K562 (cell line): ENCODE data around the gene CARMIL3. TPM values are rescaled to one million over a fixed set of nuclear protein-coding genes. Genes with fewer than 3 reads are reported as not detected.

ENCODE experiments used
- ATAC-seq: fragments of 200-7000 bp; cut with Tn5 transposase; 3 replicates; pipeline ENCODE4 v1.9.1; 2020; ENCODE audit warnings: moderate library complexity
- BruUV-seq: library from RNA; stranded (reverse); fragments of 400-500 nt; replicated peaks from 2 replicates; lab custom pipeline; 2021; lab: Mats Ljungman, UMichigan
- CTCF ChIA-PET: fragments of 300-600 bp; formaldehyde crosslinking; extraction: SDS; loops from one replicate; lab custom pipeline; 2021; ENCODE audit warnings: low intra/inter-chr PET ratio; lab: Yijun Ruan, JAX
- POLR2A ChIA-PET: fragments of 300-600, 350-650 bp; sonication (Branson Sonifier 250); formaldehyde crosslinking; extraction: SDS; loops from one replicate; lab custom pipeline; 2021; ENCODE audit warnings: antibody characterized with exemption, inconsistent platforms; lab: Yijun Ruan, JAX
- DNase-seq, 4 experiments: peaks; one replicate each; pipeline versions ENCODE4 v3.0.0 to v3.0.0-alpha.2; 2011 to 2018; ENCODE audit warnings: low spot score in 3 of 4, mixed read lengths in 3 of 4; ENCODE audit errors: extremely low read depth in 1 of 4
- FAIRE-seq: peaks from 2 replicates; lab custom pipeline; 2011; peaks lifted over from hg19 to GRCh38; lab: Jason Lieb, UNC
- H2AFZ ChIP-seq: 2 replicates; pipeline ENCODE4 v1.6.0; 2011; ENCODE audit warnings: low read depth, low read length, control low read depth, inconsistent platforms
- H3K27ac ChIP-seq: fragments of 200-600 bp; 3 replicates; pipeline ENCODE4 v1.8.0; 2011; ENCODE audit warnings: low read depth, mild to moderate bottlenecking, control low read depth, inconsistent platforms, low read length, moderate library complexity, mixed read lengths; ENCODE audit errors: extremely low read depth
- H3K27me3 ChIP-seq, 2 experiments: fragments of 300-600 bp in 1 of 2; 2 replicates in 1 of 2; 3 replicates in 1 of 2; pipeline versions ENCODE4 v1.6.0 to v1.8.0; 2011; ENCODE audit warnings: inconsistent platforms in 2 of 2, low read length in 2 of 2, mild to moderate bottlenecking in 1 of 2, mixed read lengths in 1 of 2, moderate library complexity in 1 of 2; ENCODE audit not compliant: control insufficient read depth in 2 of 2, insufficient read depth in 2 of 2
- H3K36me3 ChIP-seq: fragments of 300-600 bp; 3 replicates; pipeline ENCODE4 v1.8.0; 2011; ENCODE audit warnings: mild to moderate bottlenecking, low read length, inconsistent platforms; ENCODE audit not compliant: control insufficient read depth, insufficient read depth
- H3K4me1 ChIP-seq, 2 experiments: fragments of 200-600 bp in 1 of 2; replicated peaks in 1 of 2; 2 replicates in 1 of 2; 3 replicates in 1 of 2; pipeline versions ENCODE4 v1.5.1 to v1.8.0; 2011; ENCODE audit warnings: inconsistent platforms in 2 of 2, low read length in 2 of 2, mild to moderate bottlenecking in 1 of 2, mixed read lengths in 1 of 2, moderate library complexity in 1 of 2; ENCODE audit not compliant: control insufficient read depth in 2 of 2, insufficient read depth in 2 of 2
- H3K4me2 ChIP-seq: 2 replicates; pipeline ENCODE4 v1.6.1; 2011; ENCODE audit warnings: low read length, control low read depth, inconsistent platforms, mixed read lengths; ENCODE audit not compliant: insufficient read depth
- H3K4me3 ChIP-seq: fragments of 200-600 bp; sonication (generic), shearing (Covaris generic); 2 replicates; pipeline ENCODE4 v1.5.1; 2016; ENCODE audit warnings: control low read depth, inconsistent platforms
- H3K79me2 ChIP-seq: fragments of 200-600 bp; 3 replicates; pipeline ENCODE4 v1.8.0; 2011; ENCODE audit warnings: low read length, inconsistent platforms; ENCODE audit not compliant: control insufficient read depth, insufficient read depth
- H3K9ac ChIP-seq, 2 experiments: 2 replicates each; pipeline versions ENCODE4 v1.6.0 to v1.6.1; 2011; ENCODE audit warnings: low read depth in 2 of 2, low read length in 2 of 2, control low read depth in 1 of 2, inconsistent platforms in 1 of 2, mild to moderate bottlenecking in 1 of 2, mixed read lengths in 1 of 2; ENCODE audit not compliant: insufficient read depth in 1 of 2
- H3K9me1 ChIP-seq: one replicate; pipeline ENCODE4 v1.6.0; 2011; ENCODE audit warnings: inconsistent platforms, mild to moderate bottlenecking, low read length, moderate library complexity; ENCODE audit not compliant: control insufficient read depth, insufficient read depth
- H3K9me3 ChIP-seq: replicated peaks from 2 replicates; pipeline ENCODE4 v1.5.1; 2011; ENCODE audit warnings: low read depth, low read length, inconsistent platforms; ENCODE audit not compliant: control insufficient read depth, insufficient read depth
- H4K20me1 ChIP-seq: replicated peaks from 2 replicates; pipeline ENCODE4 v1.6.1; 2011; ENCODE audit warnings: low read length, inconsistent platforms, mixed read lengths; ENCODE audit not compliant: control insufficient read depth, insufficient read depth
- ARHGAP35 ChIP-seq: fragments of 450-650 bp; IDR thresholded peaks from 2 replicates; pipeline ENCODE4 v1.6.1; 2018; ENCODE audit not compliant: partially characterized antibody
- MAFK ChIP-seq: IDR thresholded peaks from 2 replicates; pipeline ENCODE4 v1.6.1; 2011; ENCODE audit warnings: low read length, improper control_type of control experiment
- NFIC ChIP-seq: fragments of 450-650 bp; IDR thresholded peaks from 2 replicates; pipeline ENCODE4 v1.6.1; 2017; ENCODE audit warnings: mild to moderate bottlenecking, inconsistent platforms
- NFIX ChIP-seq: fragments of 250-450 bp; sonication (Bioruptor Pico); IDR thresholded peaks from 2 replicates; pipeline ENCODE4 v1.4.0; 2020; ENCODE audit warnings: low read depth, mild to moderate bottlenecking, moderate library complexity
- PTBP1 ChIP-seq: fragments of 200-400 bp; formaldehyde crosslinking; IDR thresholded peaks from 2 replicates; pipeline ENCODE4 v1.6.1; 2017; ENCODE audit warnings: low read depth, low read length
- SREBF1 ChIP-seq: fragments of 150-350 bp; IDR thresholded peaks from 2 replicates; pipeline ENCODE4 v1.6.1; 2014; ENCODE audit warnings: antibody characterized with exemption, low read depth, low read length, borderline replicate concordance
- SRSF9 ChIP-seq: fragments of 200-400 bp; formaldehyde crosslinking; IDR thresholded peaks from 2 replicates; pipeline ENCODE4 v1.6.1; 2017; ENCODE audit warnings: low read depth, low read length, borderline replicate concordance
- YBX1 ChIP-seq: fragments of 450-650 bp; IDR thresholded peaks from 2 replicates; pipeline ENCODE4 v1.7.1; 2016; ENCODE audit warnings: mild to moderate bottlenecking
- ZNF57 ChIP-seq: fragments of 450-650 bp; formaldehyde crosslinking; IDR thresholded peaks from 2 replicates; pipeline ENCODE4 v1.4.0; 2020; ENCODE audit warnings: mild to moderate bottlenecking, moderate library complexity
- WGBS: fragments of 100-300 bp; shearing (Covaris generic); methylation state at CpG from one replicate; pipeline ENCODE4 v1.1.6; 2016; ENCODE audit warnings: low coverage, mixed read lengths; ENCODE audit not compliant: insufficient coverage; ENCODE audit errors: missing lambda C conversion rate; 5-methylcytosine and 5-hydroxymethylcytosine counted together
- in situ Hi-C: fragments of 300-500 bp; cut with MboI; formaldehyde crosslinking; loops from 4 replicates; pipeline ENCODE4 v1.15.0; 2018; ENCODE audit warnings: inconsistent platforms, mixed read lengths
- intact Hi-C: fragments of 100-400 bp; cut with micrococcal nuclease; formaldehyde crosslinking; loops from 2 replicates; pipeline ENCODE4 v1.14.2; 2022
- polyA plus RNA-seq, 8 experiments: library from polyadenylated mRNA; depleted of rRNA in 4 of 8; stranded (reverse) in 5 of 8; unstranded in 3 of 8; fragments of >200 nt; fragmentation: Nextera tagmentation in 2 of 8; fragmentation: Illumina TruSeq in 1 of 8; extraction: Ambion mirVana in 2 of 8; extraction: Trizol in 1 of 8; gene quantifications; 2 replicates each; pipeline versions ENCODE4 v1.2.1 to v1.2.3, GENCODE V29; 2011 to 2014; ENCODE audit warnings: inconsistent platforms in 1 of 8, missing spikeins in 1 of 8
- total RNA-seq, 7 experiments: library from RNA; depleted of rRNA in 6 of 7; stranded (reverse); fragments of >200 nt in 6 of 7; fragmentation: Illumina TruSeq in 2 of 7; extraction: Trizol in 2 of 7; gene quantifications; 2 replicates each; pipeline versions ENCODE4 v1.2.1 to v1.2.3, GENCODE V29; 2011 to 2021; ENCODE audit warnings: low replicate concordance in 1 of 7

The CARMIL3 gene
- total and polyA plus RNA-seq, 9 of the 15 experiments (the other 6 are each of a cell fraction or from before 2014, with no cell fraction given) = 0.01 to 0.11 (median 0.05) TPM; not detected in 5

DNA sequence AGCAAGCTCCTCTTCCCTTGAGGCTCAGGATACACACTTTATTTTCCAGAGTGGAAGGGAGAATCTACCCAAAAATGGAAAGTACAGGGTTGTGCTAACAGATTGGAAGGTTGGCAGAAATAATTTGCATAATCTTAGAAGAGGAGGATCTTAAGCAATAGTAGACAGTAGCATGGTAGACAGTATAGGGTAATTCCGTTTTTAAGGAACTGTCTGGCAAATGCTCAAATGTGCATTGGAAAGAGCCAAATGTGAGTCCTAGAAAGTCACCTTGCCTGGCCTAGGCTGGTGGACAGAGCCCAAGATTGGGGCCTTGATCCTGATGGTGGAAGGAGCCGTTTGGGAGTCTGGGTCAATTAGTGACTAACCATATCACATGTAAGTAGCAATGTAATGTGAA lies 13.1 kb upstream of the CARMIL3 start (continued):
- TF ChIP-seq ARHGAP35 (no peak), SRSF9 (no peak), PTBP1 (no peak), YBX1 (no peak), ZNF57 (CRISPR knock-in tag) (no peak)

DNA sequence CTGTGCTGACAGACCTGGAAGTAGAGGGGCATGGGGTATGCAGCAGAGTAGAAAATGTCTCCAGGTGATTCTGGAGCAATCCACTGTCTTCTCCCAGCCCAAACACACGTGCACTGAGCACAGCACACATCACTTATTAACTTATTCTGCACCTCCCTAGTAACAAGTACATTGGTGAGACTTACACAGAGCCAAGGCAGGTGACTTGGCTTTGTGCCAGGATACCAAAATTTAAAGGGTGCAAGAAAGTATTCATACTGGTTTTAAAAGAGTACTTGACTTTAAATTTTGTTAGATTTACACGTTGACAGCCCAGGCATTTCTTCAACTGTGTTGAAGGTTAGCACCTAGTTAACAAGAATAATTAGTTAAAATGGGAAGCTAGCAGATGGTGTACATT lies 11.1 kb upstream of the CARMIL3 start:
- 0% methylated on average over 2 of the region's 2 CpGs for WGBS
- no peak for FAIRE-seq
- intact Hi-C loops (no loop called here), in situ Hi-C loops (no loop called here)
- H4K20me1 ChIP-seq = no peaks in the 10 kb centered on the region
- no peak overlapping the region for H3K9ac ChIP-seq
- no peak for DNase-seq
- no peak overlapping the region for H3K4me2 ChIP-seq
- H3K27me3 ChIP-seq = 0 out of 5 replicates have a peak, but pooled peaks cover 0 to 4% of the 10 kb centered on the region in 2 experiments
- no peaks in the 10 kb centered on the region for H3K36me3 ChIP-seq
- no peak overlapping the region for H2AFZ ChIP-seq
- ChIA-PET POLR2A (no interaction called here), CTCF (no interaction called here)
- no TSS peak for BruUV-seq
- TF ChIP-seq MAFK = no peak
- TF ChIP-seq SREBF1 = no peak
- peak; percentile 87 for TF ChIP-seq NFIC
- peak; percentile 69; the same call in 1 of the 2 replicates for TF ChIP-seq NFIX (CRISPR knock-in tag)
- H3K4me1 ChIP-seq = peaks cover 0 to 4% of the 10 kb centered on the region in 2 experiments; a peak in 2 of 5 replicates
- H3K9me1 ChIP-seq = no peaks in the 10 kb centered on the region
- no peaks in the 10 kb centered on the region for H3K9me3 ChIP-seq
- no peak overlapping the region for H3K4me3 ChIP-seq
- H3K27ac ChIP-seq = no peak overlapping the region
- no peak for ATAC-seq
- H3K79me2 ChIP-seq = no peaks in the 10 kb centered on the region
